HepG2 (cell line): Measurements from ENCODE around the gene TNS4. TPM values are rescaled to one million over a fixed set of nuclear protein-coding genes. Genes with fewer than 3 reads are reported as not detected.

Experiments used
- CENPT ChIP-seq: sonication (generic); formaldehyde crosslinking; IDR thresholded peaks from 2 replicates; pipeline ENCODE4 v1.8.0; 2022; ENCODE audit warnings: low read depth, mild to moderate bottlenecking, moderate library complexity, missing genetic modification reagents
- CTCF ChIP-seq: sonication (generic); formaldehyde crosslinking; IDR thresholded peaks from 2 replicates; pipeline ENCODE4 v1.5.0; 2020; ENCODE audit warnings: mild to moderate bottlenecking, missing genetic modification reagents, moderate library complexity
- ETS1 ChIP-seq: sonication (generic); formaldehyde crosslinking; IDR thresholded peaks from 2 replicates; pipeline ENCODE4 v1.4.0; 2020; ENCODE audit warnings: missing genetic modification reagents
- FOXA1 ChIP-seq, 2 experiments: fragments of 450-650 bp in 1 of 2; sonication (generic) in 1 of 2; formaldehyde crosslinking in 1 of 2; IDR thresholded peaks; 2 replicates each; pipeline versions ENCODE4 v1.4.0 to v1.6.1; 2016 to 2020; ENCODE audit warnings: missing genetic modification reagents in 1 of 2
- GATAD2A ChIP-seq: IDR thresholded peaks from 2 replicates; pipeline ENCODE4 v1.6.1; 2016
- MLXIP ChIP-seq: sonication (generic); formaldehyde crosslinking; IDR thresholded peaks from 2 replicates; pipeline ENCODE4 v1.9.0; 2021; ENCODE audit warnings: missing genetic modification reagents, borderline replicate concordance
- NFYC ChIP-seq: IDR thresholded peaks from 2 replicates; pipeline ENCODE4 v1.6.1; 2016; ENCODE audit warnings: missing genetic modification reagents, missing compliant biosample characterization
- SCMH1 ChIP-seq: sonication (generic); formaldehyde crosslinking; IDR thresholded peaks from 2 replicates; pipeline ENCODE4 v1.9.0; 2021; ENCODE audit warnings: missing genetic modification reagents, mild to moderate bottlenecking, borderline replicate concordance
- SRSF9 ChIP-seq: fragments of 200-400 bp; formaldehyde crosslinking; IDR thresholded peaks from 2 replicates; pipeline ENCODE4 v1.6.1; 2018; ENCODE audit warnings: borderline replicate concordance, mild to moderate bottlenecking, low read depth, low read length; ENCODE audit not compliant: insufficient read depth, poor library complexity, severe bottlenecking
- STAG1 ChIP-seq: sonication (generic); formaldehyde crosslinking; IDR thresholded peaks from 2 replicates; pipeline ENCODE4 v1.4.0; 2020; ENCODE audit warnings: missing genetic modification reagents
- SYNCRIP ChIP-seq: fragments of 200-400 bp; formaldehyde crosslinking; IDR thresholded peaks from 2 replicates; pipeline ENCODE4 v1.6.1; 2018; ENCODE audit warnings: mild to moderate bottlenecking, low read depth, low read length; ENCODE audit not compliant: insufficient read depth
- ZNF12 ChIP-seq: sonication (generic); formaldehyde crosslinking; IDR thresholded peaks from 2 replicates; pipeline ENCODE4 v1.5.0; 2020; ENCODE audit warnings: missing genetic modification reagents
- ZNF251 ChIP-seq: sonication (generic); formaldehyde crosslinking; IDR thresholded peaks from 2 replicates; pipeline ENCODE4 v1.9.0; 2021; ENCODE audit warnings: mild to moderate bottlenecking, missing genetic modification reagents
- ZNF563 ChIP-seq: sonication (generic); formaldehyde crosslinking; IDR thresholded peaks from 2 replicates; pipeline ENCODE4 v1.8.0; 2022; ENCODE audit warnings: mild to moderate bottlenecking, moderate library complexity, missing genetic modification reagents
- ZNF710 ChIP-seq: sonication (generic); formaldehyde crosslinking; IDR thresholded peaks from 2 replicates; pipeline ENCODE4 v1.5.0; 2020; ENCODE audit warnings: mild to moderate bottlenecking, missing genetic modification reagents, borderline replicate concordance
- ZNF788 ChIP-seq: sonication (generic); formaldehyde crosslinking; IDR thresholded peaks from 2 replicates; pipeline ENCODE4 v1.5.0; 2020; ENCODE audit warnings: mild to moderate bottlenecking, missing genetic modification reagents, borderline replicate concordance
- polyA plus RNA-seq, 8 experiments: library from polyadenylated mRNA; depleted of rRNA in 3 of 8; stranded (reverse) in 7 of 8; unstranded in 1 of 8; fragments of >200 nt; fragmentation: Illumina TruSeq in 4 of 8; extraction: Trizol in 4 of 8; gene quantifications; 2 replicates each; pipeline versions ENCODE4 v1.2.1 to v1.2.3, GENCODE V29; 2011 to 2016; ENCODE audit warnings: low read depth in 4 of 8, missing spikeins in 1 of 8, mixed read lengths in 1 of 8; ENCODE audit not compliant: insufficient read depth in 1 of 8
- total RNA-seq, 5 experiments: library from RNA; depleted of rRNA; stranded (reverse); fragments of >200 nt; fragmentation: Illumina TruSeq; extraction: Trizol; gene quantifications; 2 replicates each; pipeline ENCODE4 v1.2.3, GENCODE V29; 2016; ENCODE audit warnings: low read depth in 1 of 5
- TF ChIP-seq, protein P1 (sequence below): IDR thresholded peaks from 2 replicates; pipeline ENCODE4 v1.6.1; 2016; ENCODE audit warnings: missing biosample characterization, missing genetic modification reagents, low read depth
- TF ChIP-seq, protein P2 (sequence below): sonication (generic); formaldehyde crosslinking; IDR thresholded peaks from 2 replicates; pipeline ENCODE4 v1.8.1; 2022; ENCODE audit warnings: mild to moderate bottlenecking, missing genetic modification reagents

Gene TNS4
- total and polyA plus RNA-seq, 2 of the 13 experiments (the other 11 are each of a cell fraction or from before 2014, with no cell fraction given): 0.58 to 2.1 TPM

- TF ChIP-seq ZNF788 (CRISPR knock-in tag): no peak
- TF ChIP-seq GATAD2A (CRISPR knock-in tag): peak; percentile 23; the same call in 1 of the 2 replicates
- TF ChIP-seq, protein P1, sequence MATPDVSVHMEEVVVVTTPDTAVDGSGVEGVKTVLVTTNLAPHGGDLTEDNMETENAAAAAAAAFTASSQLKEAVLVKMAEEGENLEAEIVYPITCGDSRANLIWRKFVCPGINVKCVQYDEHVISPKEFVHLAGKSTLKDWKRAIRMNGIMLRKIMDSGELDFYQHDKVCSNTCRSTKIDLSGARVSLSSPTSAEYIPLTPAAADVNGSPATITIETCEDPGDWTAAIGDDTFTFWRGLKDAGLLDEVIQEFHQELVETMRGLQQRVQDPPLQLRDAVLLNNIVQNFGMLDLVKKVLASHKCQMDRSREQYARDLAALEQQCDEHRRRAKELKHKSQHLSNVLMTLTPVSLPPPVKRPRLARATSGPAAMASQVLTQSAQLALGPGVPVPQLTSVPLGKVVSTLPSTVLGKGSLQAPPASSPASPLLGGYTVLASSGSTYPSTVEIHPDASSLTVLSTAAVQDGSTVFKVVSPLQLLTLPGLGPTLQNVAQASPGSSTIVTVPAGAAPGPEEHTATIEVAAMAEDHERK (CRISPR knock-in tag): no peak
- TF ChIP-seq ZNF251 (CRISPR knock-in tag): no peak
- TF ChIP-seq ZNF12 (CRISPR knock-in tag): no peak
- peak; percentile 45 for TF ChIP-seq CTCF (CRISPR knock-in tag)
- TF ChIP-seq ETS1: no peak
- no peak for TF ChIP-seq SRSF9
- TF ChIP-seq CENPT (CRISPR knock-in tag): no peak; the same call in 1 of the 2 replicates
- no peak for TF ChIP-seq NFYC (CRISPR knock-in tag)
- no peak for TF ChIP-seq MLXIP
- TF ChIP-seq ZNF710 (CRISPR knock-in tag): 0 out of 2 replicates have a peak, but pooled peaks have one; percentile 16
- no peak for TF ChIP-seq ZNF563
- TF ChIP-seq SCMH1: no peak
- TF ChIP-seq SYNCRIP: no peak
- TF ChIP-seq FOXA1 (IDR thresholded peaks at IDR 0.05): no peak
- TF ChIP-seq FOXA1 (CRISPR knock-in tag; IDR thresholded peaks at IDR 0.05): no peak
- TF ChIP-seq, protein P2, sequence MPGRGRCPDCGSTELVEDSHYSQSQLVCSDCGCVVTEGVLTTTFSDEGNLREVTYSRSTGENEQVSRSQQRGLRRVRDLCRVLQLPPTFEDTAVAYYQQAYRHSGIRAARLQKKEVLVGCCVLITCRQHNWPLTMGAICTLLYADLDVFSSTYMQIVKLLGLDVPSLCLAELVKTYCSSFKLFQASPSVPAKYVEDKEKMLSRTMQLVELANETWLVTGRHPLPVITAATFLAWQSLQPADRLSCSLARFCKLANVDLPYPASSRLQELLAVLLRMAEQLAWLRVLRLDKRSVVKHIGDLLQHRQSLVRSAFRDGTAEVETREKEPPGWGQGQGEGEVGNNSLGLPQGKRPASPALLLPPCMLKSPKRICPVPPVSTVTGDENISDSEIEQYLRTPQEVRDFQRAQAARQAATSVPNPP (CRISPR knock-in tag): no peak
- 0 out of 2 replicates have a peak, but pooled peaks have one; percentile 1 for TF ChIP-seq STAG1 (CRISPR knock-in tag)
Observed at GRCh38 chr17:40499551-40500189, 1.8 kb downstream of the TNS4 start (continued).
